ENCODE results near the gene B3GNT9. TPM values are rescaled to one million over a fixed set of nuclear protein-coding genes. Genes with fewer than 3 reads are reported as not detected.

B3GNT9 gene
- polyA plus RNA-seq, 1 of the 3 experiments (the other 2 are of a cell fraction) = 9.9 TPM

- Histone ChIP-seq H3K9me2 (no peaks in the 10 kb centered on the region), H2AFZ (ENCODE audit: low read depth) (no peak overlapping the region), H3K27me3 (ENCODE audit: insufficient read depth) (no peaks in the 10 kb centered on the region), H3K27ac (ENCODE audit: low read depth in 2 of 2, low read length in 1 of 2) (no peak overlapping the region), H4K20me1 (ENCODE audit: insufficient read depth) (no peaks in the 10 kb centered on the region), H3K9me3 (no peaks in the 10 kb centered on the region), H3K4me1 (ENCODE audit: control insufficient read depth in 1 of 2, insufficient read depth in 2 of 2, low read depth in 1 of 2, low read length in 1 of 2) (peaks cover 21 to 37% of the 10 kb centered on the region in 2 experiments; a peak in 2 of 4 replicates), H3K9ac (no peak overlapping the region), H3K4me2 (no peak overlapping the region), H3K79me2 (ENCODE audit: insufficient read depth) (peaks cover 7% of the 10 kb centered on the region; the same call in 1 of the 2 replicates), H3F3A (replicated peaks; ENCODE audit: insufficient read depth) (peaks cover 19% of the 10 kb centered on the region), H3K4me3 (ENCODE audit: low read depth in 2 of 2, low read length in 1 of 2) (no peak overlapping the region), H3K36me3 (replicated peaks in 1 of 2; ENCODE audit: control insufficient read depth in 1 of 2, insufficient read depth in 2 of 2, low read length in 1 of 2) (no peaks in the 10 kb centered on the region)
- TF ChIP-seq SIN3A (IDR thresholded peaks at IDR 0.05; ENCODE audit: borderline replicate concordance, low read depth, low read length) = no peak
- no peak for TF ChIP-seq MAX (IDR thresholded peaks at IDR 0.05; ENCODE audit: low read depth)
- TF ChIP-seq MXI1 (IDR thresholded peaks at IDR 0.05; ENCODE audit: low read depth, low read length) = no peak
- no peak for TF ChIP-seq GATA2 (CRISPR knock-in tag; IDR thresholded peaks at IDR 0.05)
- no peak for TF ChIP-seq RAD21 (IDR thresholded peaks at IDR 0.05; ENCODE audit: low read length)
- 93% methylated on average over 4 of the region's 7 CpGs for WGBS (ENCODE audit: low lambda C conversion rate)
- POLR2A ChIA-PET = no interaction called here
- CTCF ChIA-PET = interaction anchor here (0.7 to 2.3 kb wide), 6 partner anchors 11 to 214 kb away, joined by 3 to 13 read pairs (median 4); no protein-coding TSS in a partner anchor
- DNase-seq = no peak
Observed at GRCh38 chr16:67167588-67167987, 16.8 kb upstream of the B3GNT9 start.

GRCh38 chr16:67166598-67167168 is 15.9 kb upstream of the B3GNT9 start:
- H3K27ac ChIP-seq (ENCODE audit: low read depth in 2 of 2, low read length in 1 of 2) = no peak overlapping the region
- TF ChIP-seq EZH2phosphoT487 (IDR thresholded peaks at IDR 0.05; ENCODE audit: borderline replicate concordance, low read depth) (no peak), MXI1 (IDR thresholded peaks at IDR 0.05; ENCODE audit: low read depth, low read length) (no peak), RXRA (IDR thresholded peaks at IDR 0.05; ENCODE audit: borderline replicate concordance, low read depth) (no peak), FOXM1 (IDR thresholded peaks at IDR 0.05; ENCODE audit: low read depth) (no peak), CTCF (IDR thresholded peaks at IDR 0.05) (no peak), FOSL2 (IDR thresholded peaks at IDR 0.05; ENCODE audit: borderline replicate concordance, low read depth) (no peak), SIN3A (IDR thresholded peaks at IDR 0.05; ENCODE audit: borderline replicate concordance, low read depth, low read length) (no peak), POLR2AphosphoS5 (IDR thresholded peaks at IDR 0.05; ENCODE audit: low read depth, low read length) (no peak), ZBTB33 (IDR thresholded peaks at IDR 0.05; ENCODE audit: borderline replicate concordance, low read depth) (no peak), TAF1 (IDR thresholded peaks at IDR 0.05; ENCODE audit: borderline replicate concordance, low read depth, low read length) (no peak), MEF2A (IDR thresholded peaks at IDR 0.05; ENCODE audit: borderline replicate concordance, low read depth) (no peak), FOXJ3 (CRISPR knock-in tag; IDR thresholded peaks at IDR 0.05) (no peak), USF2 (IDR thresholded peaks at IDR 0.05; ENCODE audit: borderline replicate concordance, low read depth, low read length) (no peak)
- DNase-seq = no peak
- peaks cover 3% of the 10 kb centered on the region; the same call in 1 of the 2 replicates for H3K79me2 ChIP-seq (ENCODE audit: insufficient read depth)
- no peak overlapping the region for H2AFZ ChIP-seq (ENCODE audit: low read depth)
- ChIA-PET CTCF (interaction anchor here (0.6 to 2.3 kb wide), 6 partner anchors 11 to 557 kb away, joined by 3 to 13 read pairs (median 3); no protein-coding TSS in a partner anchor), POLR2A (no interaction called here)
- H3K9me2 ChIP-seq = no peaks in the 10 kb centered on the region
- H3K27me3 ChIP-seq (ENCODE audit: insufficient read depth) = no peaks in the 10 kb centered on the region
- no peak overlapping the region for H3K4me3 ChIP-seq (ENCODE audit: low read depth in 2 of 2, low read length in 1 of 2)
- H3F3A ChIP-seq (replicated peaks; ENCODE audit: insufficient read depth) = peaks cover 27% of the 10 kb centered on the region
- H3K9ac ChIP-seq = no peak overlapping the region
- H3K4me1 ChIP-seq (ENCODE audit: control insufficient read depth in 1 of 2, insufficient read depth in 2 of 2, low read depth in 1 of 2, low read length in 1 of 2) = peaks cover 21 to 38% of the 10 kb centered on the region in 2 experiments; a peak in 2 of 4 replicates
- no peak overlapping the region for H3K4me2 ChIP-seq
- WGBS (ENCODE audit: low lambda C conversion rate) = 92% methylated on average over 5 of the region's 5 CpGs
- no peaks in the 10 kb centered on the region for H4K20me1 ChIP-seq (ENCODE audit: insufficient read depth)
- H3K36me3 ChIP-seq (replicated peaks in 1 of 2; ENCODE audit: control insufficient read depth in 1 of 2, insufficient read depth in 2 of 2, low read length in 1 of 2) = no peaks in the 10 kb centered on the region
- no peaks in the 10 kb centered on the region for H3K9me3 ChIP-seq

Data from SK-N-SH (cell line).